Activated T-helper 17 cell treated with anti-CD3 and anti-CD28 coated beads, Interleukin-2, amount 50 U/mL, for 72 hours (primary cell): ENCODE results near the gene DEDD2. TPM values are rescaled to one million over a fixed set of nuclear protein-coding genes. Genes with fewer than 3 reads are reported as not detected.

Source experiments
- ATAC-seq: fragments of 150-1000 bp; cut with Tn5 transposase; replicated peaks from 2 replicates; pipeline ENCODE4 v1.10.0; 2021; ENCODE audit warnings: mild to moderate bottlenecking, moderate library complexity
- H3K27ac Mint-ChIP-seq: one replicate; pipeline ENCODE4 v1.8.0; 2022; ENCODE audit warnings: mixed read lengths
- H3K27me3 Mint-ChIP-seq: one replicate; pipeline ENCODE4 v1.8.0; 2022; ENCODE audit warnings: mixed read lengths
- H3K36me3 Mint-ChIP-seq: one replicate; pipeline ENCODE4 v1.8.0; 2022; ENCODE audit warnings: low read depth, mild to moderate bottlenecking, mixed read lengths
- H3K4me1 Mint-ChIP-seq: one replicate; pipeline ENCODE4 v1.8.0; 2022; ENCODE audit warnings: mixed read lengths
- H3K4me3 Mint-ChIP-seq: one replicate; pipeline ENCODE4 v1.8.0; 2022; ENCODE audit warnings: mild to moderate bottlenecking, mixed read lengths
- H3K9me3 Mint-ChIP-seq: one replicate; pipeline ENCODE4 v1.8.0; 2022; ENCODE audit warnings: mixed read lengths
- total RNA-seq, 2 donors: library from RNA; stranded (reverse); gene quantifications; one replicate each; pipeline ENCODE4 v1.2.3, GENCODE V29; 2022

DEDD2 gene
- total RNA-seq, 2 donors from 2014 or later: 37.4 to 45.7 TPM

DNA sequence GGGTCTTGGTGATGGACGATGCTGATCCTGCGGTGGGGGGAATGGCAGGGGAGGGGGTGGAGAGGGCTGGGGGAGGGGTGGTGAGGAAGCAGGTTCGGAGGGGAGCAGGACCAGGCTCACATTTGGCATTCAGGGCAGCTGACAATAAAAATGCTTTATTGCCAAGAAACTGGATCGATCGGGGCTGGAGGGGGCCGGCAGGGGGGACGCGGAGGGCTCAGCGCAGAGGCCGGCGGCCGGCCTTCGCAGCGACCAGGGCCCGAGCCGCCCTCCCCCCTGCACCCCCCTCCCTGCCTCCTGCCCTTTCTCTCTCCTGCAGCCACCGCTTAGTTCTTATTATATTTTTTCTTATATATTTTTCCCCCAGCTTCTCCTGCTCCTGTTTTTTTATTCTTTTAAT lies 67.1 kb downstream of the DEDD2 start:
- no peak for ATAC-seq
- peaks cover 3% of the 10 kb centered on the region for H3K27me3 Mint-ChIP-seq
- no peaks in the 10 kb centered on the region for H3K9me3 Mint-ChIP-seq
- H3K4me3 Mint-ChIP-seq: no peak overlapping the region
- H3K4me1 Mint-ChIP-seq: peaks cover 22% of the 10 kb centered on the region
- no peak overlapping the region for H3K27ac Mint-ChIP-seq
- no peaks in the 10 kb centered on the region for H3K36me3 Mint-ChIP-seq

DNA sequence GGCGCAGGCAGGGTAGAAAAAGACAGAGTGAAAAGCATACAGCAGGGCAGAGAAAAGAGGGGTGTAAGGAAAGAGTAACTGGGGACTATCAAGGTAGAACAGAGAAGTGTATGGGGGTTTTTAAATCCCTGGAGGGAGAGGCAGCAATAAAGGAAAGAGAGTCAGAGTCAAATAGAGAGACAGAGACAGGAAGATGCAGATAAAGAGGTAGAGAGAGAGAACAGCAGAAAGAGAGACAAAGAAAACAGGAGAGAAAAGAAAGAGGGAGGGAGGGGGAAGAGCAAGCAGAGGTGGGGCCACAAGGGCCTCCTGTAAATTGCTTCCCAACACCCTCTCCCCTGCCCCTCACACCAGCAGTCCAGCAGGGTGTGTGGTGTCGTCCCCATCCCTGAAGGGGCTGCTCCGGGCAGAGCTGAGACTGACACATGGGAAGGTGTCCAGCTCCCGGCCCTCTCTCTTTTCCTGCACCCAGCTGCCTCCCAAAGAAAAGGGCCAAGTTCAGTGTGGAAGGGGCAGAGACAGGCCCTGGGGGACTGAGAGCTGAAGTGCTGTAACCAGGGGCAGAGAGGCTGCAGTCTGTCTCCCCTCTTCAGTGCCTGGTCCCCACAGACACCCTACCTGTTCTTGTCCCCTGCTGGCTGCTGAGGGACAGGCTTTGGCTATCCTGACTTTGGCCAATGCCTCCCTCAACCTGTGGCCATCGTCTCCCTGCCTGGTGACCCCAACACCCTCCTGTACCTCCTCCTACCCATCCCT lies 67.9 kb downstream of the DEDD2 start:
- Mint-ChIP-seq H3K27me3 (peaks cover 3% of the 10 kb centered on the region), H3K27ac (peak overlapping the region; percentile 7), H3K9me3 (no peaks in the 10 kb centered on the region), H3K4me1 (peaks cover 17% of the 10 kb centered on the region), H3K36me3 (no peaks in the 10 kb centered on the region), H3K4me3 (no peak overlapping the region)
- ATAC-seq: no peak

Other genes with a start within 250 kb of the DEDD2 start
- gene ATP1A3, start 223.4 kb downstream of the DEDD2 start, total RNA-seq: 1 to 10 TPM; 1.7 to 5.0 TPM
- 1 to 10 TPM in 1 of 2 donors, under 1 TPM in 1; 0.37 to 1.7 TPM for gene GRIK5, start 147.5 kb downstream of the DEDD2 start, total RNA-seq
- gene ZNF574, start 141.5 kb downstream of the DEDD2 start, total RNA-seq: 10 to 100 TPM; 12.1 to 12.5 TPM
- gene POU2F2, start 85.2 kb downstream of the DEDD2 start, total RNA-seq: 10 to 100 TPM; 33.1 to 95.9 TPM
- gene ZNF526, start 2.6 kb upstream of the DEDD2 start, total RNA-seq: 10 to 100 TPM; 17.2 to 18.0 TPM
- gene GSK3A, start 24.9 kb upstream of the DEDD2 start, total RNA-seq: 10 to 100 TPM; 30.3 to 47.2 TPM
- gene ERF, start 37.5 kb upstream of the DEDD2 start, total RNA-seq: 10 to 100 TPM; 44.8 to 49.7 TPM
- gene CIC, start 51.6 kb upstream of the DEDD2 start, total RNA-seq: 100 to 1,000 TPM in 1 of 2 donors, 10 to 100 TPM in 1; 85.4 to 165 TPM
- 1 to 10 TPM; 1.3 to 1.4 TPM for gene PRR19, start 84.5 kb upstream of the DEDD2 start, total RNA-seq
- 10 to 100 TPM; 42.0 to 60.2 TPM for gene PAFAH1B3, start 84.9 kb upstream of the DEDD2 start, total RNA-seq
- 1 to 10 TPM in 1 of 2 donors, under 1 TPM in 1; 0.50 to 1.6 TPM for gene TMEM145, start 95.6 kb upstream of the DEDD2 start, total RNA-seq
- 1 to 10 TPM; 3.0 to 3.1 TPM for gene MEGF8, start 108.0 kb upstream of the DEDD2 start, total RNA-seq
- gene CNFN, start 172.6 kb upstream of the DEDD2 start, total RNA-seq: under 1 TPM in 1 of 2 donors, not detected in 1; 0.54 TPM
- gene LIPE, start 209.7 kb upstream of the DEDD2 start, total RNA-seq: 10 to 100 TPM; 12.5 to 25.5 TPM
- gene CXCL17, start 225.3 kb upstream of the DEDD2 start, total RNA-seq: not detected